K562 (cell line): ENCODE data around the gene NPAS2.

Source experiments
- CTCF ChIP-seq, 3 experiments: IDR thresholded peaks in 2 of 3; conservative IDR thresholded peaks in 1 of 3; 2 replicates each; pipeline ENCODE4 v1.5.1; 2011 to 2012; ENCODE audit warnings: low read length in 3 of 3, mild to moderate bottlenecking in 3 of 3, control low read depth in 2 of 3, improper control_type of control experiment in 1 of 3, inconsistent platforms in 1 of 3, low read depth in 1 of 3, mixed read lengths in 1 of 3, moderate library complexity in 1 of 3; ENCODE audit not compliant: insufficient read depth in 2 of 3
- MXI1 ChIP-seq: IDR thresholded peaks from 2 replicates; pipeline ENCODE4 v1.6.1; 2011; ENCODE audit warnings: low read depth, mild to moderate bottlenecking, improper control_type of control experiment, low read length
- SMAD3 ChIP-seq: fragments of 450-650 bp; formaldehyde crosslinking; conservative IDR thresholded peaks from 2 replicates; pipeline ENCODE4 v1.4.0; 2020; ENCODE audit warnings: mild to moderate bottlenecking
- SRSF1 ChIP-seq: fragments of 200-400 bp; formaldehyde crosslinking; IDR thresholded peaks from 2 replicates; pipeline ENCODE4 v1.6.1; 2017; ENCODE audit warnings: mild to moderate bottlenecking, low read depth, low read length, moderate library complexity

- TF ChIP-seq SMAD3 (CRISPR knock-in tag) (no peak), SRSF1 (no peak), CTCF (IDR thresholded peaks at IDR 0.05 in 2 of 3, conservative IDR thresholded peaks at IDR 0.05 in 1 of 3; ENCODE audit: insufficient read depth in 2 of 3, low read depth in 1 of 3, low read length in 3 of 3) (no peak), MXI1 (no peak)
These were observed 43.5 kb upstream of the NPAS2 start for GRCh38 chr2:100776445-100776844.
